H9 (cell line): ENCODE data around the gene NDUFA5. TPM values are rescaled to one million over a fixed set of nuclear protein-coding genes. Genes with fewer than 3 reads are reported as not detected.
A peak's percentile ranks its signal among the peaks of the same experiment; 100 is the strongest.

Experiments used
- DNase-seq: peaks from one replicate; pipeline ENCODE4 v3.0.0-alpha.2; 2017
- H2AFZ ChIP-seq: one replicate; pipeline ENCODE4 v1.6.1; 2013; ENCODE audit warnings: mild to moderate bottlenecking, low read length, control low read depth, moderate library complexity
- H2AK5ac ChIP-seq: 2 replicates; pipeline ENCODE4 v1.6.1; 2013; ENCODE audit warnings: low read length, control low read depth, mixed read lengths; ENCODE audit not compliant: insufficient read length
- H2BK120ac ChIP-seq: one replicate; pipeline ENCODE4 v1.6.1; 2013; ENCODE audit warnings: low read depth, mild to moderate bottlenecking, low read length, control low read depth, inconsistent platforms; ENCODE audit not compliant: poor library complexity, severe bottlenecking
- H2BK12ac ChIP-seq: 2 replicates; pipeline ENCODE4 v1.6.1; 2013; ENCODE audit warnings: low read length, control low read depth, mixed read lengths, low read depth; ENCODE audit not compliant: insufficient read length
- H2BK15ac ChIP-seq: 2 replicates; pipeline ENCODE4 v1.6.1; 2013; ENCODE audit warnings: low read depth, low read length, control low read depth
- H2BK20ac ChIP-seq: one replicate; pipeline ENCODE4 v1.6.1; 2013; ENCODE audit warnings: low read depth, mild to moderate bottlenecking, low read length, control low read depth, inconsistent platforms; ENCODE audit not compliant: poor library complexity, severe bottlenecking
- H2BK5ac ChIP-seq: 2 replicates; pipeline ENCODE4 v1.6.1; 2013; ENCODE audit warnings: low read length, control low read depth, mixed read lengths; ENCODE audit not compliant: insufficient read length
- H3K14ac ChIP-seq: 2 replicates; pipeline ENCODE4 v1.6.1; 2013; ENCODE audit warnings: low read length, control low read depth; ENCODE audit not compliant: insufficient read depth
- H3K18ac ChIP-seq: 2 replicates; pipeline ENCODE4 v1.6.1; 2013; ENCODE audit warnings: low read depth, mild to moderate bottlenecking, mixed read lengths, low read length, control low read depth; ENCODE audit not compliant: insufficient read length
- H3K23ac ChIP-seq: 2 replicates; pipeline ENCODE4 v1.6.1; 2013; ENCODE audit warnings: low read length, control low read depth, mixed read lengths, low read depth; ENCODE audit not compliant: insufficient read length
- H3K23me2 ChIP-seq: 2 replicates; pipeline ENCODE4 v1.6.1; 2013; ENCODE audit warnings: low read depth, mild to moderate bottlenecking, mixed read lengths, low read length, control low read depth; ENCODE audit not compliant: insufficient read length, poor library complexity, severe bottlenecking
- H3K27ac ChIP-seq: 2 replicates; pipeline ENCODE4 v1.5.1; 2013; ENCODE audit warnings: low read length, control low read depth, mixed read lengths, low read depth; ENCODE audit not compliant: insufficient read length
- H3K27me3 ChIP-seq: 2 replicates; pipeline ENCODE4 v1.6.1; 2013; ENCODE audit warnings: low read length, control low read depth, inconsistent platforms; ENCODE audit not compliant: insufficient read depth
- H3K4ac ChIP-seq: 2 replicates; pipeline ENCODE4 v1.6.1; 2013; ENCODE audit warnings: low read depth, mild to moderate bottlenecking, control low read depth, inconsistent platforms, low read length, moderate library complexity
- H3K4me1 ChIP-seq: 2 replicates; pipeline ENCODE4 v1.6.1; 2013; ENCODE audit warnings: low read length, control low read depth, inconsistent platforms; ENCODE audit not compliant: insufficient read depth
- H3K4me2 ChIP-seq: 2 replicates; pipeline ENCODE4 v1.6.1; 2013; ENCODE audit warnings: low read length, control low read depth, mixed read lengths; ENCODE audit not compliant: insufficient read length, insufficient read depth
- H3K56ac ChIP-seq: 2 replicates; pipeline ENCODE4 v1.6.1; 2013; ENCODE audit warnings: low read depth, mild to moderate bottlenecking, mixed read lengths, low read length, control low read depth; ENCODE audit not compliant: insufficient read length
- H3K79me1 ChIP-seq: 2 replicates; pipeline ENCODE4 v1.6.1; 2013; ENCODE audit warnings: low read depth, mild to moderate bottlenecking, moderate library complexity, low read length, control low read depth, inconsistent platforms; ENCODE audit not compliant: insufficient read depth, poor library complexity, severe bottlenecking
- H3K79me2 ChIP-seq: 2 replicates; pipeline ENCODE4 v1.6.1; 2013; ENCODE audit warnings: low read length, control low read depth, inconsistent platforms; ENCODE audit not compliant: insufficient read depth
- H3K9ac ChIP-seq: 2 replicates; pipeline ENCODE4 v1.6.1; 2013; ENCODE audit warnings: low read length, control low read depth, mixed read lengths; ENCODE audit not compliant: insufficient read length; ENCODE audit errors: extremely low read depth
- H3K9me3 ChIP-seq: one replicate; pipeline ENCODE4 v1.6.1; 2013; ENCODE audit warnings: low read depth, low read length, inconsistent platforms; ENCODE audit not compliant: control insufficient read depth
- H3T11ph ChIP-seq: one replicate; pipeline ENCODE4 v1.6.1; 2013; ENCODE audit warnings: mild to moderate bottlenecking, low read length, control low read depth, inconsistent platforms
- H4K20me1 ChIP-seq: one replicate; pipeline ENCODE4 v1.6.1; 2013; ENCODE audit not compliant: control insufficient read depth, insufficient read length, insufficient read depth
- H4K5ac ChIP-seq: 2 replicates; pipeline ENCODE4 v1.6.1; 2013; ENCODE audit warnings: low read depth, mild to moderate bottlenecking, mixed read lengths, low read length, control low read depth; ENCODE audit not compliant: insufficient read length
- H4K8ac ChIP-seq: replicated peaks from 2 replicates; pipeline ENCODE4 v1.6.1; 2013; ENCODE audit warnings: low read length, control low read depth, mixed read lengths, low read depth; ENCODE audit not compliant: insufficient read length
- H4K91ac ChIP-seq: 2 replicates; pipeline ENCODE4 v1.6.1; 2013; ENCODE audit warnings: low read depth, mild to moderate bottlenecking, moderate library complexity, mixed read lengths, low read length, control low read depth; ENCODE audit not compliant: insufficient read length
- H3K27ac Mint-ChIP-seq, 3 experiments: 2 replicates in 2 of 3; 3 replicates in 1 of 3; pipeline ENCODE4 v1.8.0; 2020 to 2021; ENCODE audit warnings: mixed read lengths in 3 of 3, mild to moderate bottlenecking in 1 of 3, moderate library complexity in 1 of 3
- H3K27me3 Mint-ChIP-seq: 2 replicates; pipeline ENCODE4 v1.8.0; 2021; ENCODE audit warnings: low read depth, mild to moderate bottlenecking, moderate library complexity, mixed read lengths
- H3K36me3 Mint-ChIP-seq, 3 experiments: 2 replicates in 2 of 3; 3 replicates in 1 of 3; pipeline ENCODE4 v1.8.0; 2020 to 2021; ENCODE audit warnings: low read depth in 3 of 3, mixed read lengths in 3 of 3; ENCODE audit not compliant: insufficient read depth in 1 of 3
- H3K4me1 Mint-ChIP-seq, 2 experiments: 2 replicates each; pipeline ENCODE4 v1.8.0; 2020; ENCODE audit warnings: mixed read lengths in 2 of 2
- H3K4me3 Mint-ChIP-seq, 2 experiments: 2 replicates in 1 of 2; 3 replicates in 1 of 2; pipeline ENCODE4 v1.8.0; 2020 to 2021; ENCODE audit warnings: mild to moderate bottlenecking in 2 of 2, mixed read lengths in 2 of 2, moderate library complexity in 1 of 2
- H3K9me3 Mint-ChIP-seq, 2 experiments: 2 replicates in 1 of 2; 3 replicates in 1 of 2; pipeline ENCODE4 v1.8.0; 2020; ENCODE audit warnings: mild to moderate bottlenecking in 2 of 2, mixed read lengths in 2 of 2, moderate library complexity in 1 of 2
- WGBS: extraction: QIAGEN DNeasy Blood & Tissue Kit; methylation state at CpG from one replicate; pipeline ENCODE4 v1.1.7; 2013; ENCODE audit warnings: missing lambda C conversion rate, low lambda C conversion rate, mixed read lengths; ENCODE audit not compliant: insufficient read length; ENCODE audit errors: extremely low coverage; 5-methylcytosine and 5-hydroxymethylcytosine counted together
- total RNA-seq: library from RNA; stranded (reverse); gene quantifications from 2 replicates; pipeline ENCODE4 v1.2.1, GENCODE V29; 2021
- TF ChIP-seq, protein P1 (sequence below): fragments of 200-600 bp; sonication (generic); conservative IDR thresholded peaks from 3 replicates; pipeline ENCODE4 v1.8.0; 2021; ENCODE audit warnings: antibody characterized with exemption, mild to moderate bottlenecking

Gene NDUFA5
- total RNA-seq, 1 experiment from 2014 or later: 76.5 TPM

DNA sequence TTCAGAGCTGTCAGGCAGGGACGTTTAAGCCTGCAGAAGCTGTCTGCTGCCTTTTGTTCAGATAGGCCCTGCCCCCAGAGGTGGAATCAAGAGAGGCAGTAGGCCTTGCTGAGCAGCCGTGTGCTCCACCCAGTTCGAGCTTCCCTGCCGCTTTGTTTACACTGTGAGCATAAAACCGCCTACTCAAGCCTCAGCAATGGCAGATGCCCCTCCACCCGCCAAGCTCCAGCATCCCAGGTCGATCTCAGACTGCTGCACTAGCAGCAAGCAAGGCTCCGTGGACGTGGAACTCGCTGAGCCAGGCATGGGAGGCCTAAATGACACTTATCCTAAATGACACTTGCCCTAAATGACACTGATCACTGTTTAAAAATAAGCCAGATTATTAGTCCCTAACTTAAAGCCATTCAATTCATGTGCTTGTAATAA lies 37.2 kb upstream of the NDUFA5 start:
- Histone ChIP-seq H3K56ac (no peak overlapping the region), H3T11ph (no peak overlapping the region), H4K91ac (no peak overlapping the region), H4K20me1 (no peaks in the 10 kb centered on the region), H3K4ac (no peak overlapping the region), H2BK5ac (no peak overlapping the region), H3K4me1 (no peaks in the 10 kb centered on the region), H3K9me3 (no peaks in the 10 kb centered on the region), H3K27ac (no peak overlapping the region), H2BK20ac (no peak overlapping the region), H3K27me3 (no peaks in the 10 kb centered on the region), H3K79me2 (no peaks in the 10 kb centered on the region), H3K9ac (no peak overlapping the region), H3K14ac (no peak overlapping the region), H2AFZ (no peak overlapping the region), H2BK15ac (no peak overlapping the region), H3K23me2 (no peaks in the 10 kb centered on the region), H3K18ac (no peak overlapping the region), H3K79me1 (no peaks in the 10 kb centered on the region), H3K4me2 (no peak overlapping the region), H2BK12ac (no peak overlapping the region), H4K5ac (no peak overlapping the region), H4K8ac (no peak overlapping the region), H3K23ac (no peak overlapping the region), H2BK120ac (no peak overlapping the region), H2AK5ac (no peak overlapping the region)
- H3K9me3 Mint-ChIP-seq: no peaks in the 10 kb centered on the region
- no CpG with 5 or more reads among the region's 10 CpGs for WGBS
- H3K27ac Mint-ChIP-seq: peak overlapping the region in 1 of 3 experiments; percentile 82; a peak in 3 of 7 replicates
- H3K27me3 Mint-ChIP-seq: peaks cover 2% of the 10 kb centered on the region; the same call in 1 of the 2 replicates
- H3K36me3 Mint-ChIP-seq: no peaks in the 10 kb centered on the region
- TF ChIP-seq, protein P1, sequence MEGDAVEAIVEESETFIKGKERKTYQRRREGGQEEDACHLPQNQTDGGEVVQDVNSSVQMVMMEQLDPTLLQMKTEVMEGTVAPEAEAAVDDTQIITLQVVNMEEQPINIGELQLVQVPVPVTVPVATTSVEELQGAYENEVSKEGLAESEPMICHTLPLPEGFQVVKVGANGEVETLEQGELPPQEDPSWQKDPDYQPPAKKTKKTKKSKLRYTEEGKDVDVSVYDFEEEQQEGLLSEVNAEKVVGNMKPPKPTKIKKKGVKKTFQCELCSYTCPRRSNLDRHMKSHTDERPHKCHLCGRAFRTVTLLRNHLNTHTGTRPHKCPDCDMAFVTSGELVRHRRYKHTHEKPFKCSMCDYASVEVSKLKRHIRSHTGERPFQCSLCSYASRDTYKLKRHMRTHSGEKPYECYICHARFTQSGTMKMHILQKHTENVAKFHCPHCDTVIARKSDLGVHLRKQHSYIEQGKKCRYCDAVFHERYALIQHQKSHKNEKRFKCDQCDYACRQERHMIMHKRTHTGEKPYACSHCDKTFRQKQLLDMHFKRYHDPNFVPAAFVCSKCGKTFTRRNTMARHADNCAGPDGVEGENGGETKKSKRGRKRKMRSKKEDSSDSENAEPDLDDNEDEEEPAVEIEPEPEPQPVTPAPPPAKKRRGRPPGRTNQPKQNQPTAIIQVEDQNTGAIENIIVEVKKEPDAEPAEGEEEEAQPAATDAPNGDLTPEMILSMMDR: no peak; the same call in 2 of the 3 replicates
- peaks cover 12 to 18% of the 10 kb centered on the region in 2 experiments for H3K4me1 Mint-ChIP-seq
- peak overlapping the region in 1 of 2 experiments; percentile 35; a peak in 3 of 5 replicates for H3K4me3 Mint-ChIP-seq
- peak; percentile 86 for DNase-seq
